IPS-11a (cell line): ENCODE results near the gene LRIT1.

Experiments used
- H3K4me3 ChIP-seq: one replicate; pipeline ENCODE4 v1.5.1; 2013; ENCODE audit warnings: low read depth, low read length, control low read depth

Gene LRIT1

GRCh38 chr10:84195044-84195830 is 46.1 kb downstream of the LRIT1 start:
- H3K4me3 ChIP-seq, result peak overlapping the region; percentile 49

GRCh38 chr10:84194424-84195043 is 46.8 kb downstream of the LRIT1 start, which contains the start of gene CDHR1:
TSS of gene CDHR1 (plus strand) at chr10:84194537. CDS start at chr10:84194761, 224 bp downstream.
- H3K4me3 ChIP-seq, result peak within 1 kb of the TSS; percentile 49

GRCh38 chr10:84193846-84194423 is 47.4 kb downstream of the LRIT1 start:
- peak overlapping the region; percentile 29 for H3K4me3 ChIP-seq

GRCh38 chr10:84193327-84193726 is 48.0 kb downstream of the LRIT1 start:
- no peak overlapping the region for H3K4me3 ChIP-seq

GRCh38 chr10:84191106-84191505 is 50.2 kb downstream of the LRIT1 start:
- no peak overlapping the region for H3K4me3 ChIP-seq

GRCh38 chr10:84190621-84191020 is 50.7 kb downstream of the LRIT1 start:
- H3K4me3 ChIP-seq, result no peak overlapping the region

- no peak overlapping the region for H3K4me3 ChIP-seq
Measured at GRCh38 chr10:84188815-84189214, 52.5 kb downstream of the LRIT1 start.

GRCh38 chr10:84185526-84186175 is 55.7 kb downstream of the LRIT1 start:
- no peak overlapping the region for H3K4me3 ChIP-seq

GRCh38 chr10:84184517-84184916 is 56.8 kb downstream of the LRIT1 start:
- no peak overlapping the region for H3K4me3 ChIP-seq

- no peak overlapping the region for H3K4me3 ChIP-seq
Measured at GRCh38 chr10:84181631-84182030, 59.7 kb downstream of the LRIT1 start.
